DND-41 (cell line): ENCODE data around the gene CSRNP3.

Source experiments
- ATAC-seq: fragments of 200-7000 bp; cut with Tn5 transposase; 3 replicates; pipeline ENCODE4 v1.9.1; 2021; ENCODE audit warnings: low read depth; ENCODE audit not compliant: insufficient read depth
- DNase-seq: peaks from one replicate; pipeline ENCODE4 v3.0.0-alpha.2; 2020
- H2AFZ ChIP-seq: 2 replicates; pipeline ENCODE4 v1.6.0; 2012; ENCODE audit warnings: low read depth, low read length
- H3K27ac ChIP-seq: 2 replicates; pipeline ENCODE4 v1.5.1; 2012; ENCODE audit warnings: low read length, inconsistent platforms
- H3K27me3 ChIP-seq: fragments of 200-600 bp; sonication (generic); 2 replicates; pipeline ENCODE4 v1.6.0; 2012; ENCODE audit warnings: low read length, mild to moderate bottlenecking, inconsistent platforms; ENCODE audit not compliant: insufficient read depth, poor library complexity
- H3K36me3 ChIP-seq: 2 replicates; pipeline ENCODE4 v1.5.1; 2012; ENCODE audit warnings: low read length, inconsistent platforms; ENCODE audit not compliant: insufficient read depth
- H3K4me1 ChIP-seq: 2 replicates; pipeline ENCODE4 v1.5.1; 2012; ENCODE audit warnings: mild to moderate bottlenecking, low read length; ENCODE audit not compliant: insufficient read depth
- H3K4me2 ChIP-seq: 2 replicates; pipeline ENCODE4 v1.6.0; 2012; ENCODE audit warnings: mild to moderate bottlenecking, moderate library complexity, low read length, inconsistent platforms; ENCODE audit not compliant: insufficient read depth
- H3K4me3 ChIP-seq, 2 experiments: fragments of 200-600 bp in 1 of 2; shearing (Covaris generic) in 1 of 2; 2 replicates each; pipeline ENCODE4 v1.5.1; 2012 to 2016; ENCODE audit warnings: inconsistent platforms in 2 of 2, low read length in 2 of 2, mild to moderate bottlenecking in 2 of 2, low read depth in 1 of 2, moderate library complexity in 1 of 2
- H3K79me2 ChIP-seq: 2 replicates; pipeline ENCODE4 v1.6.0; 2012; ENCODE audit warnings: low read length, inconsistent platforms; ENCODE audit not compliant: insufficient read depth
- H3K9ac ChIP-seq: 2 replicates; pipeline ENCODE4 v1.6.0; 2012; ENCODE audit warnings: low read depth, mild to moderate bottlenecking, inconsistent platforms, low read length, moderate library complexity
- H3K9me3 ChIP-seq: 2 replicates; pipeline ENCODE4 v1.5.1; 2012; ENCODE audit warnings: low read length, moderate library complexity, mild to moderate bottlenecking, inconsistent platforms; ENCODE audit not compliant: insufficient read depth, severe bottlenecking
- H4K20me1 ChIP-seq: 2 replicates; pipeline ENCODE4 v1.6.0; 2012; ENCODE audit warnings: low read length; ENCODE audit not compliant: insufficient read depth
- EZH2 ChIP-seq: IDR thresholded peaks from 3 replicates; pipeline ENCODE4 v1.6.1; 2012; ENCODE audit warnings: borderline replicate concordance, low read depth, mild to moderate bottlenecking, moderate library complexity, low read length, inconsistent platforms; ENCODE audit not compliant: severe bottlenecking
- TF ChIP-seq, protein P1 (sequence below): IDR thresholded peaks from 2 replicates; pipeline ENCODE4 v1.5.1; 2012; ENCODE audit warnings: borderline replicate concordance, low read length, moderate library complexity, mild to moderate bottlenecking; ENCODE audit not compliant: poor library complexity, severe bottlenecking; ENCODE audit errors: extremely low read depth

The CSRNP3 gene

DNA sequence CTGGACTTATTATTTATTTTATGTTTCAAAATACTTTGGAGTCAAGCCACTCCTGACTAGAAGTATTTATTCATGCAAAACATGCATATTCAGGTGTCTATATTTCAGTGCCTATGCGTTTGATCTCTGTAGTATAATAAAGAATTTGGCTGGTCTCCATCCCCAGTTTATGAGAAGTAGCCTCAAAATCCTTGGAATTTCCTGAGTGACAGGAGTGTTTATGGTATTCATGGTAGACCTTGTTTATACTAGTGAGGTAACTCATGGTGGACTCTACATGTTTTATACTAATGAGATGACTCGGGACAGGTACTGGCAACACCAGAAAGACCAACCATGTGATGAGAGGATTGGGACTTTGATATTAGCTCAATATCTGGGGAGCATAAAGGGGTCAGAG is 43.9 kb upstream of the CSRNP3 start:
- Histone ChIP-seq H3K27ac (no peak overlapping the region), H3K9ac (no peak overlapping the region), H3K79me2 (no peaks in the 10 kb centered on the region), H3K36me3 (no peaks in the 10 kb centered on the region), H3K9me3 (peaks cover 4% of the 10 kb centered on the region), H2AFZ (no peak overlapping the region), H3K4me1 (no peaks in the 10 kb centered on the region), H3K27me3 (no peaks in the 10 kb centered on the region), H3K4me2 (no peak overlapping the region), H3K4me3 (no peak overlapping the region), H4K20me1 (no peaks in the 10 kb centered on the region)
- no peak for DNase-seq
- no peak for ATAC-seq
- TF ChIP-seq, protein P1, sequence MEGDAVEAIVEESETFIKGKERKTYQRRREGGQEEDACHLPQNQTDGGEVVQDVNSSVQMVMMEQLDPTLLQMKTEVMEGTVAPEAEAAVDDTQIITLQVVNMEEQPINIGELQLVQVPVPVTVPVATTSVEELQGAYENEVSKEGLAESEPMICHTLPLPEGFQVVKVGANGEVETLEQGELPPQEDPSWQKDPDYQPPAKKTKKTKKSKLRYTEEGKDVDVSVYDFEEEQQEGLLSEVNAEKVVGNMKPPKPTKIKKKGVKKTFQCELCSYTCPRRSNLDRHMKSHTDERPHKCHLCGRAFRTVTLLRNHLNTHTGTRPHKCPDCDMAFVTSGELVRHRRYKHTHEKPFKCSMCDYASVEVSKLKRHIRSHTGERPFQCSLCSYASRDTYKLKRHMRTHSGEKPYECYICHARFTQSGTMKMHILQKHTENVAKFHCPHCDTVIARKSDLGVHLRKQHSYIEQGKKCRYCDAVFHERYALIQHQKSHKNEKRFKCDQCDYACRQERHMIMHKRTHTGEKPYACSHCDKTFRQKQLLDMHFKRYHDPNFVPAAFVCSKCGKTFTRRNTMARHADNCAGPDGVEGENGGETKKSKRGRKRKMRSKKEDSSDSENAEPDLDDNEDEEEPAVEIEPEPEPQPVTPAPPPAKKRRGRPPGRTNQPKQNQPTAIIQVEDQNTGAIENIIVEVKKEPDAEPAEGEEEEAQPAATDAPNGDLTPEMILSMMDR: no peak
- TF ChIP-seq EZH2: no peak

DNA sequence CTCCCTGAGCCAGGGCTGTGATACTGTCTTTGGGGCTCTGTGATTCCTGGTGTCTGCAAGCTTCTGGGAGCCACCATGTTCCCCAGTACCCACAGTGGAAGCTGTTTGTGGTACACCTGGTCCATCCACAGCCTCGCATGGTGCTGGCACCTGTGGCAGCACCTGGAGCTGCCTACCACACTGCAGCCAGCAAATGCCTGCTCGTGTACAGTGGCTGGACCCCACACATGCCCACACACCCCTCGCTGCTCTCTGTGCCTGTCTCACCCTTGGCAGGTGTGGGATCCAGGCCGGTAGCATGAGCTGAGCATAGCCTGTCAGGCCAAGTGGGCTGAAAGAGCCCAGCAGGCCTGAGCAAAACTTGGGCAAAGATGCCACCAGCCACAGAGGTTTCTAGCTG is 41.8 kb upstream of the CSRNP3 start:
- Histone ChIP-seq H3K9ac (no peak overlapping the region), H4K20me1 (no peaks in the 10 kb centered on the region), H3K4me1 (no peaks in the 10 kb centered on the region), H3K4me2 (no peak overlapping the region), H3K4me3 (no peak overlapping the region), H3K27ac (no peak overlapping the region), H3K79me2 (no peaks in the 10 kb centered on the region), H3K9me3 (peaks cover 3% of the 10 kb centered on the region), H3K27me3 (no peaks in the 10 kb centered on the region), H3K36me3 (no peaks in the 10 kb centered on the region), H2AFZ (no peak overlapping the region)
- ATAC-seq: no peak
- DNase-seq: no peak
- TF ChIP-seq EZH2: no peak
- TF ChIP-seq, protein P1: no peak

- Histone ChIP-seq H3K27ac (no peak overlapping the region), H3K9ac (no peak overlapping the region), H3K4me1 (no peaks in the 10 kb centered on the region), H4K20me1 (no peaks in the 10 kb centered on the region), H3K4me2 (no peak overlapping the region), H3K4me3 (no peak overlapping the region), H3K9me3 (no peaks in the 10 kb centered on the region), H3K36me3 (no peaks in the 10 kb centered on the region), H3K27me3 (no peaks in the 10 kb centered on the region), H3K79me2 (no peaks in the 10 kb centered on the region), H2AFZ (no peak overlapping the region)
- no peak for TF ChIP-seq EZH2
- TF ChIP-seq, protein P1: no peak
- ATAC-seq (no peak), DNase-seq (no peak)
These were observed 40.6 kb upstream of the CSRNP3 start for GRCh38 chr2:165428926-165429325.

DNA sequence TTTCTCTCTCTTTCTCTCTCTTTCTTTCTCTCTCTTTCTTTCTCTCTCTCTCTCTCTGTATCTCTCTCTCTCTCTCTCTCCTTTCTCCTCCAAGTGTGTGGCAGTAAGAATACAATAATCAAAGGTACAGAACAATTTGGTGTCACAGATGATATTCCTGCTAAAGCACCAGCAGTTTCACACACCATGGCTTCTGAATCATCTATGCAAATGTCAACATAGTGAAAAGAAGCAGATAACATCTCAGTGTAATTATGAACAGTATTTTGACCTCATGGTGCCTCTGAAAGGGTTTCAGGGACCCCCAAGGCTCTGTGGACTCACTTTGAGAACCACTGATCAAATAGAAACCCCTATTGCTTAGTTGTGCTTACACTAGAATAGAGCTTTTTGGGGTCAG is 38.5 kb upstream of the CSRNP3 start:
- H3K9me3 ChIP-seq: no peaks in the 10 kb centered on the region
- no peaks in the 10 kb centered on the region for H3K27me3 ChIP-seq
- H2AFZ ChIP-seq: no peak overlapping the region
- no peak overlapping the region for H3K4me2 ChIP-seq
- H3K4me1 ChIP-seq: no peaks in the 10 kb centered on the region
- no peaks in the 10 kb centered on the region for H3K79me2 ChIP-seq
- no peak overlapping the region for H3K27ac ChIP-seq
- H3K4me3 ChIP-seq: no peak overlapping the region
- no peak for DNase-seq
- TF ChIP-seq, protein P1: no peak
- TF ChIP-seq EZH2: no peak
- no peaks in the 10 kb centered on the region for H4K20me1 ChIP-seq
- H3K9ac ChIP-seq: no peak overlapping the region
- ATAC-seq: no peak
- no peaks in the 10 kb centered on the region for H3K36me3 ChIP-seq
